AG04450 (cell line): ENCODE data around the gene MYH7B. TPM values are rescaled to one million over a fixed set of nuclear protein-coding genes. Genes with fewer than 3 reads are reported as not detected.

Source experiments
- CTCF ChIA-PET: fragments of 300-600, 350-600 bp; formaldehyde crosslinking; extraction: SDS; loops from one replicate; lab custom pipeline; 2022; ENCODE audit warnings: antibody characterized with exemption, inconsistent platforms; lab: Charles Lee
- POLR2A ChIA-PET: fragments of 350-600 bp; formaldehyde crosslinking; extraction: SDS; loops from one replicate; lab custom pipeline; 2021; ENCODE audit warnings: antibody characterized with exemption, inconsistent platforms; lab: Yijun Ruan, JAX
- DNase-seq: peaks from one replicate; pipeline ENCODE4 v3.0.0-alpha.2; 2011; ENCODE audit warnings: low read depth, low spot score
- H3K27ac ChIP-seq: one replicate; pipeline ENCODE4 v1.5.1; 2012; ENCODE audit warnings: low read depth, low read length, control low read depth
- H3K27me3 ChIP-seq: one replicate; pipeline ENCODE4 v1.6.0; 2012; ENCODE audit warnings: low read length; ENCODE audit not compliant: control insufficient read depth, insufficient read depth
- H3K4me3 ChIP-seq: 2 replicates; pipeline ENCODE4 v1.5.1; 2011; ENCODE audit warnings: mild to moderate bottlenecking, low read depth, low read length, control low read depth
- H3K9me3 ChIP-seq: 2 replicates; pipeline ENCODE4 v1.5.1; 2012; ENCODE audit warnings: low read length; ENCODE audit not compliant: control insufficient read depth, insufficient read depth
- polyA minus RNA-seq: library from RNA; depleted of rRNA, polyadenylated mRNA; stranded (reverse); fragments of >200 nt; gene quantifications from 2 replicates; pipeline ENCODE4 v1.2.3, GENCODE V29; 2011; rRNA and poly(A)+ RNA removed
- polyA plus RNA-seq: library from polyadenylated mRNA; depleted of rRNA; stranded (reverse); fragments of >200 nt; gene quantifications from 2 replicates; pipeline ENCODE4 v1.2.3, GENCODE V29; 2011; rRNA removed
- TF ChIP-seq, protein P1 (sequence below): IDR thresholded peaks from 2 replicates; pipeline ENCODE4 v1.5.1; 2011; ENCODE audit warnings: low read depth, low read length, control low read depth, inconsistent platforms

MYH7B gene
- polyA plus RNA-seq (0.02 and 0.20 TPM in 2 replicates), polyA minus RNA-seq (0.13 TPM in 1 of 2 replicates, not detected in the other)

DNA sequence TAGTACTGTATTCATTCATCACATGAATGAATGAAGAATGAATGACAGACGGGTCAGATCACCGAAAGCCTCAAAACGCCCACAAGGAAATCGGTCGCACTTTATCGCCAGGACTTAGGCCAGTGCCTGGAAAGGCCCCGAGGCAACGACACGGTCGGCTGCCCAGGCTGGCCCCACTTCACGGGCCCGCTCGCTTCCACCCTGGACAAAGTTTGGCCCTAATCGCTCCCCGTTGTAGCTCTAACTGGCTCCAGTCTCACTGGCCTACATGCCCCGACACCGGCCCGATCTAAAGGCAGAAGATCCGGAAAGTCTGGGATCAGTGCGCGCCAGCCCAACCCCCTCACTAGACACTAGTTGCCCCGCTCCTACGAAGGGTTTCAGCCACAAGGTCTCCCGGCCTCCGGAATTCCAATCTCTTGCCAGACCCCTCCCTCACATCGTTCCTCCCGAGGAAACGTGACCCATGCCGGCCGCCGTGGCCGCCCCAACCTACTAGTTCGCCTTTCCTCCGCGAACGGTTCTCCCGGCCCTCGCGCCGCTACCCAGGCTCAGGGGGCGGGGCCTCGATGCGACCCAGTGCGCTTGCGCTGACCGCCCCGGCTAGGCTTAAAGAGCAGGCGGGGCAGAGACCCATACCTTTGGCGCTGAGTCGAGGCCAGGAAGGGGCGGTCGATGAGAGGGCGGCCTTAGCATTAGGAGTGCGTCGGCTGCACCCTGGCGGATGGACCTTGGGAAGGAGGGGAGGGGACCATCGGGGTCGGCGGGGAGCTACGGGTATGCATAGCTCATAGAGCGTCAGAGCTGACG lies at the start of gene MYH7B, which contains the start of gene GSS:
MYH7B (plus strand) TSS at position 638 of the 810 bp plus-strand sequence. CDS start 22,138 bp downstream, outside the sequence.
GSS (minus strand) TSS at position 576 of the 810 bp plus-strand sequence. CDS start 3,954 bp downstream, outside the sequence.
- Histone ChIP-seq H3K27ac (peak within 1 kb of the TSS; percentile 92), H3K4me3 (peak within 1 kb of the TSS; percentile 80), H3K9me3 (0 out of 2 replicates have a peak, but pooled peaks cover 4% of the 10 kb centered on the region), H3K27me3 (no peaks in the 10 kb centered on the region)
- ChIA-PET CTCF (interaction anchor here (0.6 to 4.2 kb wide), 7 partner anchors 9 to 136 kb away, joined by 3 to 57 read pairs (median 4); partner anchors contain the start of genes ACSS2 and GGT7), POLR2A (interaction anchor here (0.6 to 2.1 kb wide), 8 partner anchors 9 to 102 kb away, joined by 3 to 17 read pairs (median 6); partner anchors contain the start of genes ACSS2 and GGT7)
- TF ChIP-seq, protein P1, sequence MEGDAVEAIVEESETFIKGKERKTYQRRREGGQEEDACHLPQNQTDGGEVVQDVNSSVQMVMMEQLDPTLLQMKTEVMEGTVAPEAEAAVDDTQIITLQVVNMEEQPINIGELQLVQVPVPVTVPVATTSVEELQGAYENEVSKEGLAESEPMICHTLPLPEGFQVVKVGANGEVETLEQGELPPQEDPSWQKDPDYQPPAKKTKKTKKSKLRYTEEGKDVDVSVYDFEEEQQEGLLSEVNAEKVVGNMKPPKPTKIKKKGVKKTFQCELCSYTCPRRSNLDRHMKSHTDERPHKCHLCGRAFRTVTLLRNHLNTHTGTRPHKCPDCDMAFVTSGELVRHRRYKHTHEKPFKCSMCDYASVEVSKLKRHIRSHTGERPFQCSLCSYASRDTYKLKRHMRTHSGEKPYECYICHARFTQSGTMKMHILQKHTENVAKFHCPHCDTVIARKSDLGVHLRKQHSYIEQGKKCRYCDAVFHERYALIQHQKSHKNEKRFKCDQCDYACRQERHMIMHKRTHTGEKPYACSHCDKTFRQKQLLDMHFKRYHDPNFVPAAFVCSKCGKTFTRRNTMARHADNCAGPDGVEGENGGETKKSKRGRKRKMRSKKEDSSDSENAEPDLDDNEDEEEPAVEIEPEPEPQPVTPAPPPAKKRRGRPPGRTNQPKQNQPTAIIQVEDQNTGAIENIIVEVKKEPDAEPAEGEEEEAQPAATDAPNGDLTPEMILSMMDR = peak; percentile 55
- DNase-seq = peak; percentile 91

DNA sequence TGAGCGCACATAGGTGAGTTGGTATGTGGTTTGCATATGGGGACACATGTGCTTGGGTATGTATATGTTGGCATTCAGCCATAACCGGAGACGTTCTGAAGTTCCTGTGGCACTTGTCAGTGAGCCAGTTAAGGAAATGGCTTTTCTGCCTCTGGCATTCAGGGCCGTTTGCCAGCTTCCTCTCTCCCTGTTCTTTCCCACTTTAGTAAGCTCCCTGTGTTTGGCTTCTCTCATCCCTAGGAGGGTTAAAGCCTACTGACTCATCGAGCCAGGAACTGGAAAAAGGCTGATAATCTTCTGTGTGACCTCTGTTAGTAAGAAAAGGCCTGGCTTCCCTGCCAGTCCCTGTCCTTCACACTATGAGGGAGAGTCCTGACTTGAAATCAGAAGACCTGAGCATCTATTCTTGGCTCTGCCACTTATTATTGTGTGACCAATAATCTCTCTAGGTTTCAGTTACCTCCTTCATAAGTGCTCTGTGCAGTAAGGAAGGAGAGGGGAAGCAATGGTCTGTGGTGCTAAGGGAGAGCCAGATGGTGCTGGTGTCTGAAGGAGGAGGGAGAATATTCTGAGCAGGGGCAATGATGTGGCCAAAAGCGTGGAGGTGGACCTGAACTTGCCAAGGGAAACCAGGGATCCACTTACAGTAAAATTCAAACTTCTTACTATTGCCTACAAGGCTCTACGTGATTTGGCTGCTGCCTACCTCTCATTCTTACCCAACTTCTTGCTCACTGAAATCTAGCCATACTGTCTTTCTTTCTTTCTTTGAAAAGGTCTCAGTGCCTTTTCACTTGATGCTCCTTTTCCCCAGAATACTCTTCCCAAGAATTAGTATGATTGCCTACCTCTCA lies 47.8 kb upstream of the MYH7B start:
- ChIA-PET POLR2A (no interaction called here), CTCF (interaction anchor here (0.5 kb wide), 1 partner anchor 189 kb away, joined by 6 read pairs; no protein-coding TSS in a partner anchor)
- peak overlapping the region; percentile 50 for H3K27ac ChIP-seq
- H3K9me3 ChIP-seq = no peaks in the 10 kb centered on the region
- peak; percentile 61 for DNase-seq
- TF ChIP-seq, protein P1 = no peak
- no peak overlapping the region for H3K4me3 ChIP-seq
- no peaks in the 10 kb centered on the region for H3K27me3 ChIP-seq

DNA sequence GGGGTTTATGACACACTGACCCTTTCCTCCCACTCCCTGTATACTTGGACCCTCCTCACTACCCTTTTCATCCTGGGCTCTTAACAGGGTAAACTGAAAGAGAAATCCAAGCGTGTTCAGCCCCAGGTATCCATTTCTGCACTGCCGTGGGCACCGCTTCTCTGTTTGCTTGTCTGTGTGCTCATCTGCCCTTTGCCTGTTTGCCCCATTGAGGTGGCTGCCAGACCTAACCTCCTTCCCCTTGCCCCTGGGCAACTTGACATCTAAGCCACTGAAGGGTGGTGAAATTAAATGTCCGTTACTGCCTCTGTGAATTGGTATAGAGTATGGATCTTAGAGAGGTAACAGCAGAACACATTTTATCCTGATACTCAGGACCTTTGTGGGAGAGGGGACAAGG lies 40.5 kb upstream of the MYH7B start:
- POLR2A ChIA-PET = no interaction called here
- no peak for DNase-seq

DNA sequence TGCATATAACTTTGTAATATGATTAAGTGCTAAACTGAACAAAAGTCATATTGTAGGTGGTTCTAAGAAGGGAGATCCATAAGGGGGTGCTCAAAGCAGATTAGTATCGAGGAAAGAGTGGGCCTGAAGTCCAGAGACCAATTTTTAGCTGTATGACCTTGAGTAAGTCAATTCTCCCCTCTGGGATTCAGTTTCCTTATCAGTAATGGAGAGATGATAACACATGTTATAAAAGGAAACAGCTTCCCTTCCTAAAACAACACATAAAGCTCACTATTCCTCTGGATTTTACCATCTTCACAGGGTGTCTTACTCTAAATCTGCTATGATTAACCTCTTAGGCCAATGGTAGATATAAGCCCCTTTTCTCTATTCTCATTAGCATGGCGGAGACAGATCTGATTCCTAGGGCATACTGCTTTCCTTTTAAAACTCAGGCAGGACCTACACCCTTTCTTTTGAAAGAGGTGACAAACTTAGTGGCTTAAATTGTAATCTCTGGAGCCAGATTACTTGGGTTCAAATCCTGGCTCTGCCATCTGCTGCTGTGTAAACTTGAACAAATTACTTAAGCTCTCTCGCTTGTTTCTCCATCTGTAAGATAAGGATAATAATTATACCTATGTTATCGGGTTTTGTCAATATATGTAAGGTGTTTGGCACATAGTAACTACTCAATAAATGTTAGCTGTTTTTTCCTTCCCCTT lies 39.8 kb upstream of the MYH7B start:
- no peaks in the 10 kb centered on the region for H3K9me3 ChIP-seq
- no peak overlapping the region for H3K4me3 ChIP-seq
- H3K27me3 ChIP-seq = no peaks in the 10 kb centered on the region
- TF ChIP-seq, protein P1 = no peak
- H3K27ac ChIP-seq = no peak overlapping the region
- no peak for DNase-seq
- ChIA-PET POLR2A (no interaction called here), CTCF (interaction anchor here (0.6 kb wide), 1 partner anchor 84 kb away, joined by 3 read pairs; no protein-coding TSS in a partner anchor)

More for the DNA sequence above, 40.5 kb upstream of the MYH7B start:
- Histone ChIP-seq H3K4me3 (no peak overlapping the region), H3K27ac (no peak overlapping the region), H3K27me3 (no peaks in the 10 kb centered on the region), H3K9me3 (no peaks in the 10 kb centered on the region)
- TF ChIP-seq, protein P1 = no peak
- CTCF ChIA-PET = no interaction called here
